Fibroblast of the aortic adventitia (primary cell): ENCODE results near the gene PPP1R3C. TPM values are rescaled to one million over a fixed set of nuclear protein-coding genes. Genes with fewer than 3 reads are reported as not detected.

ENCODE experiments used
- DNase-seq: peaks from one replicate; pipeline ENCODE4 v3.0.0-alpha.2; 2010; ENCODE audit warnings: low read depth
- H3K4me3 ChIP-seq: 2 replicates; pipeline ENCODE4 v1.5.1; 2011; ENCODE audit warnings: low read depth, mild to moderate bottlenecking, control low read depth, low read length, moderate library complexity
- CTCF ChIP-seq: IDR thresholded peaks from 2 replicates; pipeline ENCODE4 v1.5.1; 2011; ENCODE audit warnings: mild to moderate bottlenecking, low read length, control low read depth, inconsistent platforms; ENCODE audit not compliant: insufficient read depth
- total RNA-seq: library from RNA; depleted of rRNA; stranded (reverse); fragments of >200 nt; gene quantifications from 2 replicates; pipeline ENCODE4 v1.2.3, GENCODE V29; 2012; ENCODE audit warnings: low replicate concordance

The PPP1R3C gene
- total RNA-seq: 41.1 and 92.6 TPM in 2 replicates

DNA sequence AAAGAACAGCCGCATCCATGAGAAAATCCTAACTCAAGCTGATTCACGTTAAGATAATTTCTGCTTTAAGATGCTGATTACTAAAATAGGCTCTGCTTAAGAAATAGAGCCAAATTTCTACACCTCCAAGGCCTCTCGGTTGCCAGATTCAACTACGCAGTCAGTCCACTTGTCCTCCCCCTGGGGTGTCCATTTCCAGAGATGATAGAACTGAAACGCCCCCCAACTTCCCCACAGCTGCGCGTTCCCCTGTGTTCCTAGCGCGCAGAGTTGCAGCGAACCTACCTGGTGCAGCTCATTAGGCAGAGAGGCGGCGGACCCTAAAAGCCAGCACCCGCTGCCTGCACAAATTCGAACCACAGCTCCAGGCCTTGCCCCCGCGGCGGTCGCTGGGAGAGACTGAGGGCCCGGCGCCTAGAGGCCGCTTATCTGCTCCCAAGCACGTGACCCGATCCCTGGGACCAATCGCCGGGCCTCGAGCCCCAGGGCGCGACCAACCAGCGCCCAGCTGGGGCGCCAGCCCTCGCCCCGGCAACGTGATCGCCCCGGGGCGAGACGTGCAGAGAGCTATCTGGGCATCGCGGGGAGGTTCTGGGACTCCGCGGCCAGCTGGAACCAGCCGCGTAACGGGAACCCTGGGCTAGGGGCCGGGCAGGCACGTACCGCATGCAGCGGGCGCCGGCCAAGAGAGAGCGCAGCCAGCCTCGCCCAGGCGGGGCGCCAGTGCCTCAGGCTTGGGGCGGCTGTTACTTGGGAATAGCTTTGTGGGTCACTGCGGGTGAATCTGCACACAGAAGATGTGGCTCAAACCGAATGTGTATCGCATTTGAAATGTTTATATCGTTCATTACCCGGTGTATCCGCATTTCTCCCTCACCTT, at the start of gene PPP1R3C:
Gene PPP1R3C, minus strand, starts transcription at position 401 of the 880 bp plus-strand sequence. Its CDS starts 102 bp downstream, at position 299.
- peak within 1 kb of the TSS; percentile 84 for H3K4me3 ChIP-seq
- DNase-seq: peak; percentile 91
- peak; percentile 29 for TF ChIP-seq CTCF

- no peak overlapping the region for H3K4me3 ChIP-seq
- no peak for TF ChIP-seq CTCF
- DNase-seq: no peak
These were observed 48.7 kb upstream of the PPP1R3C start for GRCh38 chr10:91681361-91682276.

DNA sequence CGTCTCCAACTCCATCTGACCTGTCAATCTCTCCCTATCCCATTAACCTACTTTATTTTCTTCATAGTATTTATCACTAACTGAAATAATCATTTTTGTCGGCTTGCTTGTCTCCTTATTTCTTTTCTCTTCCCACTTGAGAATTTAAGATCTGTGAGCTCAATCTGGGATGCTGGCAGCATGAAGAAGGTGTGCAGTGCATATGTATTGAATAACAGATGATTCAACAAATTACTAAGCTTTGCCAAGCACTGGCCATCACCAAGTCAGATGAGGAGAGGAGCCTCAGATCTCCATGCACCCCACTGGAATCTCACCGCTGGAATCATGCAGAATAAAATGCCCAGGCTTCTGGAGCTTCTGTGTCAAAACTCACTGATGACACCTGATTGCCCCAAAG, 47.6 kb upstream of the PPP1R3C start:
- no peak for DNase-seq
- H3K4me3 ChIP-seq: no peak overlapping the region
- no peak for TF ChIP-seq CTCF

- no peak overlapping the region for H3K4me3 ChIP-seq
- no peak for DNase-seq
- TF ChIP-seq CTCF: no peak
These were observed 46.4 kb upstream of the PPP1R3C start for GRCh38 chr10:91679296-91679695.

GRCh38 chr10:91677911-91678310, 45.0 kb upstream of the PPP1R3C start:
- no peak for DNase-seq
- no peak overlapping the region for H3K4me3 ChIP-seq
- TF ChIP-seq CTCF: no peak

DNA sequence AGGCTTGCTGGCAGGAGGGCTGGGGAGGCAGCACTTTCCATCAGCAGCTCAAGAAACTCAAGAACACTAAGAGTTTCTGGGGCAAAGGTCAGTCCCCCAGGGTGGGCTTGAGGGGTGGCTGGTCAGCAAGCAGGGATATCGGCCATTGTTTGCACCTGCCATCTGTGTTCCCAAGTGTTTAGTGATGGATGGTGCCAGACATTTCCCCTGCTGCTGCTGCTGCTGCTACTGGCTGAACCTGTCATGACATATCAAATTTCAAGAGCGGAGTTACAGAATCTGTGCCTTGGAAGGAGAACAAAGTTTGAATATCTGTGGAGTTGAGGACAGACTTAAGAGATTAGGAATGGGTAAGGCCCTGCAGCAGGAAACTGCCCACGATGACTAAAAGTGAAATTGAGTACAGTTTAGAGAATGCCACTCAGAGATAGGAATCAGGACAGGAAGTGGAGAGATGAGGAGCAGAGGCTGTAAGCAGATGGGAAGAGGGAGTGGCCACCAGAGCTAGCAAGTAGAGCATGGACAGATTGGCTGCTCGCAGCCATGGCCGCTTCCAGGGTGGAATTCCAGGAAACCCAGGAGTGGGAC, 39.2 kb upstream of the PPP1R3C start:
- peak; percentile 40 for DNase-seq
- TF ChIP-seq CTCF: no peak
- no peak overlapping the region for H3K4me3 ChIP-seq
